GM18909 (cell line): ENCODE measurements around the gene TANGO2.
A peak's percentile ranks its signal among the peaks of the same experiment; 100 is the strongest.

ENCODE experiments used
- ATAC-seq: cut with Tn5 transposase; IDR thresholded peaks from one replicate; pipeline ENCODE4 v1.9.1; 2021; ENCODE audit warnings: mild to moderate bottlenecking; ENCODE audit not compliant: unreplicated experiment, poor library complexity

TANGO2 gene

DNA sequence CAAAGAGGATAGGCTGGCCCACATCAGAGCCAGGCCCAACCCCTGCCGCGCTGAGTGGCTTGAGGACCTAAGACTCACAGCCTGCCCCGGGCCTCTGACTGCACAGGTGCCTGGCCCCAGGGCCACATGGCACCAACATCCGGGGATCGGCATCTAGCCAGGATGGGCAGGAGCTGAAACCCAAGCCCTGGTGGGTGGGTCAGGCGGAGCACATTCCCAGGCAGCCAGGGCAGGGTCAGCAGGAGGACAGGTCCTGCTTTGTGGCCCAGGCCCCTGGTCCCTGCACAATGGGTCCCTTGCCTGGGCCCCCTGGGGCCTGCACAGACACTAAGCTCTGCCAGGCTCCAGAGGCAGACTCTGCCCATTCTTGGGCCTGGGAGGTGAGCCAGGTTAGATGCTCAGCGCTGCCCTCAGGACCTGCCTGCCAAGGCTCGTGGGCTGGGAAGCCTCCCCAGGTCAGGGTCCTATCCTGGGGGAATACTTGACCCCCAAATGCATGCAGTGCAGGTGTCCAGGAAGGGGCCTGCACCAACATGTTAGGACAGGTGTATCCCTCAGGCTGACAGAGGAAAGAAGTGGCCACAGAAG is 37.8 kb upstream of the TANGO2 start:
- no peak for ATAC-seq

GRCh38 chr22:19983741-19984140 is 37.2 kb upstream of the TANGO2 start:
- ATAC-seq = no peak

GRCh38 chr22:19984201-19984753 is 36.6 kb upstream of the TANGO2 start:
- ATAC-seq = no peak

DNA sequence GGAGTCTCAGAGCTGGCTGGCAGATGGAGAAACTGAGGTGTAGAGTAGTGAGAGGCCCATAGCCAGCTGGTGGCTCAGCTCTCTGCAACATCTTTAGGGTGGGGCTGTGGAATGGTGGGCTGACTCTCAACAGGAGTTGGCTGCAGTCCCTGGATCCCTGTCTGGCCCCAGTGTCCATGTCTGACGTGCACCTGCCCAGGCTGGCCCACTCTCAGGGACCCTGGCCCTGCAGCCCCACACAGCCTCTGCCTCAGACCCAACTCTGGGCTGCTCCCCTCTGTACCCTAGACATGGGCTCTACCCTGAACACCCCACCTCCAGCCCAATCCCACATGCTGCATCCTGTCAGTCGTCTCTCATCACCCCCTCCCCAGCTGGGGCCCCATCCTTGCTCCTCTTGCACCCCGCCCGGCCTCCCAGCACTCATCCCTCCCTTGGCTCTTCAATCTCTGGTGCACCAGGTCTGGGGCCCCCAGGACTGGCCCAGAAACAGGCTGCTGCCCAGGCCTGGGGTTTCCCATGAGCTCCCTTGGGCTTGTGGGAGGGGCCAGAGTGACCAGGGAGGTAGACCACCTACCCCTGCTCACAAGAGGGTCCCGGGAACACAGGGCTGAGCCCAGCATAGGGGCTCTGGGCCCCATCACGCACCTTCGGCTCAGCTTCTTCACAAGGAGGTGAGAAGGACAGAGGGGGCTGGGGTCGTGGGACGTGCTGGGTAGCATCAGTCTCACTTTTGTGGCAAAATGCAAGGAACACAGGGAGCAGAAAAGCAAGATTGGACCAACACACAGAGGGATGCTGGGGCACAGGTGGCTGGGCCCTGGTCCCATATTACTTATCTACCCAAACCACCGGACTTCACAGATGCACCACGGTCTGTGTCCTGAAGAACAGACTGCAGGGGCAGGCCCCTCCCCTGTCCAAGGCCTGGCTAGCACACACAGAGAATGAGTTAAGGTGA is 35.8 kb upstream of the TANGO2 start:
- no peak for ATAC-seq

DNA sequence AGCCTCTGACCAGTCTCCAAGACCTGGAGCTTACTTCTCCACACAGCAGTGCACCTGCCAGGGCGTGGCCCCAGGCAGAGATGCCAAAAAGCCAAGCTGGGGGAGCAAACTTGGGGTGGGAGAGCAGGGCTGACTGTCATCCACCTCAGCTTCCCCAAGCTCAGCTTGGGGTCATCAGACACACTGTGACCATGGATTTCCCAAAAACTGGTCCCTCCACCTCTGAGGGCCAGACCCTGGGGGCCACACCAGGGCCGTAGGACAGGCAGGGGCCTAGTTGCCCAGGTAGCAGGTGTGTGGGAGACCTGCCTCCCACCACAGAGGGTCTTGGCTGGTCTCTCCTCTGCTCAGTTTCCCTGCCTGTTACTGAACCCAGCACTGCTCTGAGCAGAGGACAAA is 34.9 kb upstream of the TANGO2 start:
- ATAC-seq = no peak

DNA sequence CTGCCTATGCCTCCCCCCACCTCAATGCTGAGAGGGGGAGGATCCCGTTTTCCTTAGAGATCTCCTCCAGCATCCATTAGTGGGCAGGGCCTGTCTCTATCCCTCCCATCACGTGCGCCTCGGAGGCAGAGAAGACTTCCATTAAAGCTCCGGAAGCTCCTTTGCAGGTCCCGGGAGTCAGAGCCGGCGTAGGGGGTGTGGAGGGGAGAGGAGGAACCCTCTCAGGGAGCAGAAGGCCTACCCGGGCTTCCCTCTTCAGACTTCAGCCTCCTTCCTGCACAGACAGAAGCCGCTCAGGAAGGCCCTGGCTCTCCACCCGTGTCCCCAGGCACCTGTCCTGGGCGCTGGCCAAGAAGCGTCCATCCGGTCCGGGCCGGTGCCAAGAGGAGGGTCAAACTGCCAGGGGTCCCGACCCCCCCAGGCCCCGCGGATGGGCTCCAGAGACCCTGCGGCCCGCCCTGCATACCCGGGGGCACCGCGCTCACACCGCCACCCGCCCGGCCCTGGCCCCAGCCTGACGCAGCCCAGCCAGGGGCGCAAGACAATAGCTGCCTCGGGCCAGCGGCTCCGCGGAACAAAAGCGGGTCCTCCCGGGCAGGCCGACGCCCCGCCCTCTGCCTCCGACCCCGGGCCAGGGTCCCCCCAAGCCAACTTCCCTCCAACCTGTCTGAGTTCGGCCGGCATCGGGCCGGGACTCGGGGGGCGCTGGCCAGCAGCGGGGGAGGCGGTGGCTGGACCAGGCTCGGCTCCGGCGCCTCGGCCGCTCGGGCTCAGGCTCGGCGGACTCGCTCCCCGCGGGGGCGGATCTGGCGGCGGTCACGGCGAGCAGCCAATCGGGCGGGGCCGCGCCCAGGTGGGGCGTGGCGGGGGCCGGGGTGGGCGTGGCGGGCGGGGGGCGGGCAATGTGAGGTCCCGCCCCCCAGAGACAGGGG is 34.2 kb upstream of the TANGO2 start:
- peak; percentile 56 for ATAC-seq

GRCh38 chr22:19987394-19988306 is 33.3 kb upstream of the TANGO2 start:
- no peak for ATAC-seq

- no peak for ATAC-seq
These were observed 32.5 kb upstream of the TANGO2 start for GRCh38 chr22:19988331-19988808.

- no peak for ATAC-seq
These were observed 31.8 kb upstream of the TANGO2 start for GRCh38 chr22:19988965-19989724.

- ATAC-seq = no peak
These were observed 31.2 kb upstream of the TANGO2 start for GRCh38 chr22:19989725-19990067.

DNA sequence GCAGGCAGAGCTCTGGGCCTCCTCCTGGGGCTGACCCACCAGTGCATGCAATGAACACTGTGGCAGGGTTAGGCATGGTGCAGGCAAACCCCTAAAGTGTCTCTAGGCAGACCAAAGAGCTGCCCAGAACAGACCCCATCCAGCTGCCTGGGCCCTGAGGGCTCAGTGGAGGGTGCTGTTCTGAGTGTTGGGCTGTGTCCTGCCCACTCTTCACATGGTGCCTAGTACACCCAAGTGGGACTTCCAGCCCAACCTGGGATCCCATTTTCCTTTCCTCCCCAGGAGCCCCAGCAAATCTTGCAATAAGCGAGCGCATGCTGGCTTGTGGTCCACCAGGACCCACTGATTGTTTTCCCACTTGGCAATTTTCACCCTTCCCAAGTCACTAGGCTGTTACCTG is 30.7 kb upstream of the TANGO2 start:
- ATAC-seq = no peak

- no peak for ATAC-seq
These were observed 30.1 kb upstream of the TANGO2 start for GRCh38 chr22:19990609-19991394.

DNA sequence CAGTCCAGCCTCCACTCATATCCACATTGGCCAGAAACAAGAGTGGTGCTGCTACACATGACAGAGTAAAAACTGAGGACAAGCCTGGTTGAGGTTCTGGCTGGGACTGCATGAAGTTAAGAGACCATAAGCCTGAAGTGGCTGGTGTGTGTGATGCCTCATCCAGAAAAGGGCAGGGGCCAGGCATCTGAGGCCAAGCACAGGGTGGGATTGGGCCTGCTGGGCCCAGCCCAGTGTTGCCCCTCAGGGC is 29.6 kb upstream of the TANGO2 start:
- ATAC-seq = no peak

- no peak for ATAC-seq
These were observed 29.1 kb upstream of the TANGO2 start for GRCh38 chr22:19991645-19992451.

GRCh38 chr22:19992481-19992911 is 28.4 kb upstream of the TANGO2 start:
- no peak for ATAC-seq

- ATAC-seq = no peak
These were observed 28.0 kb upstream of the TANGO2 start for GRCh38 chr22:19992921-19993355.

- ATAC-seq = no peak
These were observed 27.0 kb upstream of the TANGO2 start for GRCh38 chr22:19993926-19994325.
